ENCODE results near the gene PPIL4.

DNA sequence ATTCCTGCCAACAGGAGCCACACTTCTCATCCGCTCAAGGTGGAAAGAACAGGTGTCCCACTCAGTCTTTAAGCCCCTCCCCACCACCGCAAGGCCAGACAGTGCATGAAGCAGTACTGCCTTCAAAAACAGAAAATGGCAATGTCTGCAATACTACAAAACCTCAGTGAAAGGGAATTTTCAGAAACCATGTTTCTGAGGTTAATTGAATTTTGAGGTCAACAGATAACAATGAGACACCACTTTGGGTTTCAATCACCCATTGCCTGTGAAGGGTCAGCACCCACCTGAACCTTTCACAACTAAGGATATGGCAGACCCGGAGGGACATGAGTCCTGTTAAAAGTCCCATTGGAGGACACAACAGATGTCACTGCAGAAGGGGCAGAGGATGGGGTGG lies 74.0 kb downstream of the PPIL4 start:
- TF ChIP-seq, protein P1, sequence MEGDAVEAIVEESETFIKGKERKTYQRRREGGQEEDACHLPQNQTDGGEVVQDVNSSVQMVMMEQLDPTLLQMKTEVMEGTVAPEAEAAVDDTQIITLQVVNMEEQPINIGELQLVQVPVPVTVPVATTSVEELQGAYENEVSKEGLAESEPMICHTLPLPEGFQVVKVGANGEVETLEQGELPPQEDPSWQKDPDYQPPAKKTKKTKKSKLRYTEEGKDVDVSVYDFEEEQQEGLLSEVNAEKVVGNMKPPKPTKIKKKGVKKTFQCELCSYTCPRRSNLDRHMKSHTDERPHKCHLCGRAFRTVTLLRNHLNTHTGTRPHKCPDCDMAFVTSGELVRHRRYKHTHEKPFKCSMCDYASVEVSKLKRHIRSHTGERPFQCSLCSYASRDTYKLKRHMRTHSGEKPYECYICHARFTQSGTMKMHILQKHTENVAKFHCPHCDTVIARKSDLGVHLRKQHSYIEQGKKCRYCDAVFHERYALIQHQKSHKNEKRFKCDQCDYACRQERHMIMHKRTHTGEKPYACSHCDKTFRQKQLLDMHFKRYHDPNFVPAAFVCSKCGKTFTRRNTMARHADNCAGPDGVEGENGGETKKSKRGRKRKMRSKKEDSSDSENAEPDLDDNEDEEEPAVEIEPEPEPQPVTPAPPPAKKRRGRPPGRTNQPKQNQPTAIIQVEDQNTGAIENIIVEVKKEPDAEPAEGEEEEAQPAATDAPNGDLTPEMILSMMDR (IDR thresholded peaks at IDR 0.05; ENCODE audit: low read length) = no peak
- no peak for TF ChIP-seq EZH2 (optimal IDR thresholded peaks at IDR 0.05; ENCODE audit: low read depth, low read length)

All from MM.1S (cell line).